Natural killer cell (primary cell): Measurements from ENCODE around the gene LYVE1. TPM values are rescaled to one million over a fixed set of nuclear protein-coding genes. Genes with fewer than 3 reads are reported as not detected.

ENCODE experiments used
- ATAC-seq, 3 donors: fragments of 150-1000 bp in 2 of 3; fragments of 200-7000 bp in 1 of 3; cut with Tn5 transposase; 1 replicate in 1 of 3; 2 replicates in 2 of 3; pipeline ENCODE4 v1.10.0; 2021; ENCODE audit warnings: mild to moderate bottlenecking in 2 of 3, moderate library complexity in 2 of 3
- DNase-seq, 2 donors: peaks; one replicate each; pipeline versions ENCODE4 v3.0.0 to v3.0.0-alpha.2; 2013 to 2021; ENCODE audit warnings: mixed read lengths in 1 of 2
- H3K27ac ChIP-seq: one replicate; pipeline ENCODE4 v1.5.1; 2013; ENCODE audit warnings: mild to moderate bottlenecking, low read length
- H3K27me3 ChIP-seq: one replicate; pipeline ENCODE4 v1.6.1; 2013; ENCODE audit warnings: low read length; ENCODE audit not compliant: control insufficient read depth, insufficient read depth
- H3K36me3 ChIP-seq: one replicate; pipeline ENCODE4 v1.6.1; 2013; ENCODE audit warnings: low read length; ENCODE audit not compliant: control insufficient read depth, insufficient read depth
- H3K4me1 ChIP-seq: one replicate; pipeline ENCODE4 v1.6.1; 2013; ENCODE audit warnings: low read length; ENCODE audit not compliant: control insufficient read depth, insufficient read depth
- H3K4me3 ChIP-seq: one replicate; pipeline ENCODE4 v1.5.1; 2013; ENCODE audit warnings: low read length
- H3K9me3 ChIP-seq: one replicate; pipeline ENCODE4 v1.6.1; 2013; ENCODE audit warnings: low read length; ENCODE audit not compliant: control insufficient read depth, insufficient read depth
- H3K27ac Mint-ChIP-seq, 2 donors: one replicate each; pipeline ENCODE4 v1.8.0; 2022; ENCODE audit warnings: mild to moderate bottlenecking in 2 of 2, mixed read lengths in 2 of 2, moderate library complexity in 1 of 2
- H3K27me3 Mint-ChIP-seq, 2 donors: one replicate each; pipeline ENCODE4 v1.8.0; 2022; ENCODE audit warnings: low read depth in 2 of 2, mixed read lengths in 2 of 2
- H3K36me3 Mint-ChIP-seq: one replicate; pipeline ENCODE4 v1.8.0; 2022; ENCODE audit warnings: mixed read lengths
- H3K4me1 Mint-ChIP-seq, 2 donors: one replicate each; pipeline ENCODE4 v1.8.0; 2022; ENCODE audit warnings: mixed read lengths in 2 of 2
- H3K4me3 Mint-ChIP-seq: one replicate; pipeline ENCODE4 v1.8.0; 2022; ENCODE audit warnings: mild to moderate bottlenecking, moderate library complexity, mixed read lengths
- H3K9me3 Mint-ChIP-seq, 2 donors: one replicate each; pipeline ENCODE4 v1.8.0; 2022; ENCODE audit warnings: mixed read lengths in 2 of 2
- WGBS: methylation state at CpG from one replicate; pipeline ENCODE4 v1.1.7; 2013; ENCODE audit warnings: missing lambda C conversion rate; ENCODE audit not compliant: insufficient coverage; 5-methylcytosine and 5-hydroxymethylcytosine counted together
- intact Hi-C: fragments of 100-400 bp; cut with micrococcal nuclease; formaldehyde crosslinking; loops from one replicate; pipeline ENCODE4 v1.14.2; 2022
- total RNA-seq, 4 donors: library from RNA; stranded (reverse); fragments of 120-200 nt in 1 of 4; gene quantifications; one replicate each; pipeline versions ENCODE4 v1.2.3 to v1.2.4, GENCODE V29; 2013 to 2022
- TF ChIP-seq, protein P1 (sequence below): fragments of 200-600 bp; IDR thresholded peaks from one replicate; pipeline ENCODE4 v1.8.0; 2022; ENCODE audit warnings: antibody characterized with exemption

LYVE1 gene
- total RNA-seq, 3 donors from 2014 or later (not counting 1 experiment from before 2014, with no cell fraction given) = not detected

DNA sequence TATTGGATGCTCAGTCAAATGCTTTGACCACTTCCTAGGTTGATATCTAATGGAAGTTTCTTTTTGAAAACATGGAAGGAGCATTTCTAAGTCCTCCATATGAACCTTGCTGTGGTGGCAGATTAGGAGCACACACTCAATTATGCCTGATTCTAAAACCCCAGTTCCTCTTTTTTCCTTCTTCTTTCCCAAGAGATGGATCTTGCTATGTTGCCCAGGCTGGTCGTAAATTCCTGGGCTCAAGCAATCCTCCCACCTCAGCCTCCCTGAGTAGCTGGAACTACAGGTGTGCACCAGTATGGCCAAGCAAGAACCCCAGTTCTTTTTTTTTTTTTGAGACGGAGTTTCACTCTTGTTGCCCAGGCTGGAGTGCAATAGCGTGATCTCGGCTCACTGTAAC is 3.0 kb downstream of the LYVE1 start:
- Mint-ChIP-seq H3K4me1 (no peaks in the 10 kb centered on the region), H3K27ac (no peak overlapping the region), H3K9me3 (no peaks in the 10 kb centered on the region), H3K36me3 (no peaks in the 10 kb centered on the region), H3K4me3 (no peak overlapping the region), H3K27me3 (peaks cover 0 to 6% of the 10 kb centered on the region in 2 donors)
- no peaks in the 10 kb centered on the region for H3K4me1 ChIP-seq
- intact Hi-C loops = no loop called here
- H3K27ac ChIP-seq = no peak overlapping the region
- H3K9me3 ChIP-seq = no peaks in the 10 kb centered on the region
- WGBS = 96% methylated on average over 4 of the region's 4 CpGs
- TF ChIP-seq, protein P1, sequence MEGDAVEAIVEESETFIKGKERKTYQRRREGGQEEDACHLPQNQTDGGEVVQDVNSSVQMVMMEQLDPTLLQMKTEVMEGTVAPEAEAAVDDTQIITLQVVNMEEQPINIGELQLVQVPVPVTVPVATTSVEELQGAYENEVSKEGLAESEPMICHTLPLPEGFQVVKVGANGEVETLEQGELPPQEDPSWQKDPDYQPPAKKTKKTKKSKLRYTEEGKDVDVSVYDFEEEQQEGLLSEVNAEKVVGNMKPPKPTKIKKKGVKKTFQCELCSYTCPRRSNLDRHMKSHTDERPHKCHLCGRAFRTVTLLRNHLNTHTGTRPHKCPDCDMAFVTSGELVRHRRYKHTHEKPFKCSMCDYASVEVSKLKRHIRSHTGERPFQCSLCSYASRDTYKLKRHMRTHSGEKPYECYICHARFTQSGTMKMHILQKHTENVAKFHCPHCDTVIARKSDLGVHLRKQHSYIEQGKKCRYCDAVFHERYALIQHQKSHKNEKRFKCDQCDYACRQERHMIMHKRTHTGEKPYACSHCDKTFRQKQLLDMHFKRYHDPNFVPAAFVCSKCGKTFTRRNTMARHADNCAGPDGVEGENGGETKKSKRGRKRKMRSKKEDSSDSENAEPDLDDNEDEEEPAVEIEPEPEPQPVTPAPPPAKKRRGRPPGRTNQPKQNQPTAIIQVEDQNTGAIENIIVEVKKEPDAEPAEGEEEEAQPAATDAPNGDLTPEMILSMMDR = no peak
- H3K36me3 ChIP-seq = no peaks in the 10 kb centered on the region
- ATAC-seq (no peak), DNase-seq (no peak)
- H3K4me3 ChIP-seq = no peak overlapping the region
- H3K27me3 ChIP-seq = no peaks in the 10 kb centered on the region

GRCh38 chr11:10564696-10565318 is 3.7 kb downstream of the LYVE1 start:
- H3K4me3 ChIP-seq = no peak overlapping the region
- Mint-ChIP-seq H3K27me3 (peaks cover 0 to 6% of the 10 kb centered on the region in 2 donors), H3K4me3 (no peak overlapping the region), H3K27ac (no peak overlapping the region), H3K4me1 (no peaks in the 10 kb centered on the region), H3K36me3 (no peaks in the 10 kb centered on the region), H3K9me3 (no peaks in the 10 kb centered on the region)
- no peaks in the 10 kb centered on the region for H3K36me3 ChIP-seq
- H3K27me3 ChIP-seq = no peaks in the 10 kb centered on the region
- no peaks in the 10 kb centered on the region for H3K9me3 ChIP-seq
- H3K4me1 ChIP-seq = no peaks in the 10 kb centered on the region
- ATAC-seq (no peak), DNase-seq (no peak)
- no peak overlapping the region for H3K27ac ChIP-seq
- WGBS = no CpG with 5 or more reads among the region's 1 CpG
- intact Hi-C loops = no loop called here
- TF ChIP-seq, protein P1 = no peak

GRCh38 chr11:10564030-10564429 is 4.4 kb downstream of the LYVE1 start:
- intact Hi-C loops = no loop called here
- ATAC-seq (no peak), DNase-seq (no peak)
- Mint-ChIP-seq H3K9me3 (no peaks in the 10 kb centered on the region), H3K36me3 (no peaks in the 10 kb centered on the region), H3K27me3 (peaks cover 0 to 6% of the 10 kb centered on the region in 2 donors), H3K4me1 (no peaks in the 10 kb centered on the region), H3K4me3 (no peak overlapping the region), H3K27ac (no peak overlapping the region)
- Histone ChIP-seq H3K27me3 (no peaks in the 10 kb centered on the region), H3K4me3 (no peak overlapping the region), H3K4me1 (no peaks in the 10 kb centered on the region), H3K27ac (no peak overlapping the region), H3K9me3 (no peaks in the 10 kb centered on the region), H3K36me3 (no peaks in the 10 kb centered on the region)
- TF ChIP-seq, protein P1 = no peak
- 75% methylated on average over 3 of the region's 3 CpGs for WGBS

- no peak for DNase-seq
- H3K36me3 ChIP-seq = no peaks in the 10 kb centered on the region
- no peaks in the 10 kb centered on the region for H3K9me3 Mint-ChIP-seq
- no peaks in the 10 kb centered on the region for H3K9me3 ChIP-seq
- TF ChIP-seq, protein P1 = no peak
- no peaks in the 10 kb centered on the region for H3K36me3 Mint-ChIP-seq
- H3K4me3 Mint-ChIP-seq = no peak overlapping the region
- intact Hi-C loops = no loop called here
- peaks cover 4 to 12% of the 10 kb centered on the region in 2 donors for H3K27me3 Mint-ChIP-seq
- H3K4me1 ChIP-seq = no peaks in the 10 kb centered on the region
- WGBS = 90% methylated on average over 1 of the region's 1 CpG
- H3K4me3 ChIP-seq = no peak overlapping the region
- H3K27ac ChIP-seq = no peak overlapping the region
- no peak overlapping the region for H3K27ac Mint-ChIP-seq
- no peaks in the 10 kb centered on the region for H3K27me3 ChIP-seq
- no peaks in the 10 kb centered on the region for H3K4me1 Mint-ChIP-seq
- no peak for ATAC-seq
Observed at GRCh38 chr11:10561947-10562346, 6.5 kb downstream of the LYVE1 start.
